ENCODE data around the gene HMOX1.
"Not testable (repeated sequence)": the region's sequence is repeated elsewhere in the genome, so short reads cannot be mapped to it uniquely, and the experiment has no call there.

Gene HMOX1

DNA sequence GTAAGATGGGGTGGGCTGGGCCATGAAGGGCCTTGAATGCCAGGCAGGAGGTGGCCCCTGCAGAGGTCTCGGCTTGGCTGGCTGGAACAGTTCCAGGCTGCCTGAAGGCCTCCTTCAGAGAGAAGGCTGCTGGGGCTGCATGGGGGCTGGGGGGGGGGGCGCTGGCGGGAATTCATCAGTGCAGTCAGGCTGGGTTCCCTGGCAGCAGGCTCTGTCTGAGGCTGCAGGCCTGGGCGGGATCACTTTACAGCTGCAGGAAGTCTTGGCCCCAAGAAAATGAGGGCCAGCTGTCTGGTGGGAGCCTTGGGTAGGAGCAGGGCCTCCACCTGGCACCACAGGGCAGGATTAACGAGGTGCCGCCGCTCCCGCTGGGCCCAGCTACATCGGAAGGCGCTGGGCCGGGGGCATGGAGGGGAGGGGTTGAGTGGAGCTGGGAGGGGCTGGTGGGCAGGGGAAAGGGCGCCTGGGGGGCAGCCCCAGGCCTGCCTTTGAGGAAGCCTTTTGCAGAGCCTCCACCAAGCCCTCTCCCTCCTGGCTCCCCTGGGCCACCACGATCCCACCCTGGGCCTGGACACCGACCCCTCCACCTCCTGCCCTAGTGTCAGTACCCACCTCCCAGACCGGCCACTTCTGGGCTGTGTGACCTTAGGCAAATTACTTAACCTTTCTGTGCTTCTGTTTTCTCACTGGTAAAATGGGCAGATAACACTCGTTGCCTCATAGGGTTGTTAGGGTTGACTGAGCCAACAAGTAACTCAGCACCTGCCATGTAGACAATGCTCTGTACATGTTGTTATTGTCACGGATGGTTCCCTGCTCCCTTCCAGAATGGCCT is 31.0 kb upstream of the HMOX1 start:
- in situ Hi-C loops (cut with HindIII; ENCODE audit: low sequenced_read_pairs), result no loop called here

DNA sequence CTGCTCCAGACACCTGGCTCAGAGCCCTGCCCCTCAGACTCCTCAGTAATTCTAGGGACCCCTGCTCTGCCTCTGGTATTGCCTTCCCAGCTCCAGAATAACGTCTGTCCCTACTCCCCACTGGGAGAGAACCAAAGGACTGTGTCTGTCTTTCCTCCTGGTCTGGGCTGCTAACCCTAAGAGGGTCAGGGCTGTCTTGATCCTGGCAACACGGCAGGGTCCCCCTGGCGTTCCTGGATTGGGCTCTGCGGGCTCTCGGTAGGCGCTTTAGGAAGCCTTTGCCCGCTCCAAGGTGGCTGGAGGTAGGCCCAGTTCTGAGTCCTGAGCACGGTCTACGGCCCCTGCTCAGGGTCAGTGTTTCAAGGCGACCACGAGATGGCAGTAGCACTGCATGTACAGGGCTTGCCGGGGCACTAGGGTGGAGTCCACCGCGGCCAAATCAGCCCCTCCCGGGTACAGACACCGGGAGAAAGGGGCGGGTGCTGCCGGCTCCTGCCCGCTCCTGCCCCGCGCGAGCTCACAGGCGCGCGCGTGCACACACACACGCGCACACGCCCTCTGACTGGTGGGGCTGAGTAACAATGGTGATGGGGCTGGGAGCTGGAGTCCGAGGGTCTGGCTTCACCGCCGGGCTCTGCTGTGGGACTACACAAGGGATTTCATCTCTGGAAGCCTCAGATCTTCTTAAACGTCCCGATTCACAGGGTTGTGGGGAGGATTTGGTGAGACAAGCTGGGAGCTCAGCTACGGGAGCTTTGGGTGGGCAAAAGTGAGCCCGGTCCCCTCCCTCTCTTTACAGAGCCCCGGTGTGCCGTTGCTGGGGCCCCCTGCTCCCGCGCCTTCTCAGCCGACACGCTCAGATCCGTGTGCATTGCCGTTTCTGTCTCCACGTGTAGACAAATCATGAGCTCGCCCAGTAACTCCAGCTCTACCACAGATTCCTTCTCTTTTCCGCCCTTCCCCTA is 30.1 kb upstream of the HMOX1 start:
- in situ Hi-C loops (cut with HindIII; ENCODE audit: low sequenced_read_pairs), result no loop called here

GRCh38 chr22:35352214-35353111 is 28.4 kb upstream of the HMOX1 start:
- in situ Hi-C loops (cut with HindIII; ENCODE audit: low sequenced_read_pairs), result no loop called here

DNA sequence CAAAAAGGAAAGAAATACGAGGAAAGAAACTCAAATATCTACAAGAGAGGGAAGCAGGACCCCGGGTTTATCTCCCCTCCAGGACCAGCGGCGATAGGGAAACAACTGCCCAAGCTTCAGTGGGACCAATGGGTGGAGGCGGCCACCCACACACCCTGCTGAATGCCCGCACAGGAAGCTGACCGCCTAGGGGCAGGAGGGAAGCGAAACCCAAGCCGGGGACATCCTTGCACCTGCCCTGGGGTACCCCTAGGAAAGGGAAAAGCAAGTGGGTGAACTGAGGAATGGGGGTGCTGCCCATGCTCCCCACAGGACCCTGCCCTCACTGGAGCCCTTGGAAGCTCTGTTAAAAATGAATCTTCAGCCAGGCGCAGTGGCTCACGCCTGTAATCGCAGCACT is 27.6 kb upstream of the HMOX1 start:
- in situ Hi-C loops (cut with HindIII; ENCODE audit: low sequenced_read_pairs), result no loop called here

- in situ Hi-C loops (cut with HindIII; ENCODE audit: low sequenced_read_pairs), result no loop called here
Observed at GRCh38 chr22:35354068-35354467, 26.8 kb upstream of the HMOX1 start.

DNA sequence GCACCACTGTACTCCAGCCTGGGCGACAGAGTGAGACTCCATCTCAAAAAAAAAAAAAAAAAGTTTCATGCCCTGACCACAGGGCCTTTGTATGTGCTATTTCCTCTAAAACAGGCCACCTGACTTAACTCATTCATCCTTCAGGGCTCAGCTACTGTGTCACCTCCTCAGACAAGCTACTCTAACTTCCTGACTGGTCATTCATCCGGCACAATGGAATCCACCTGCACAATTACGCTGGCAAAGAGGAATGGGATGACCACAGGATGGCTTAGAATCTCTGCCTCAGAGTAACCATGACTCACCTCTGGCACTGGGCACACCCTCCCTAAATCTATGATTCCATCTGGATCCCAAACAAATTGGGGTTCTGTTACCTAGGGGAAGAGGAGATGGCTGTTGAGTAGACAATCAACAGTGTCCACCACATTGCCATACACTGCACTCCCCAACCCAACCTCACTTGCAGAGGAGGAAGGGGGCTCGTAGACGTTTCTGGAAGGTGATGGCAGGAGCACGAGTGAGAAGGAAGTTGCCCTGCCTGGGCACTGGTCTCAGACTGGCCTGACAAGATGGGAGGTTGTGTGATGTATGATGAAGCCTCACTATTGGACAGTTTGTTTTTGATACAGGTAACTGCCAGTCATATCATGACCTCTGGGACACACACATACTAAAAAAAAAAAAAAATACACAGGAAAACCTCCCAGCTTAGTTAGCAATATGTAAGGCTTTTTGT is 22.8 kb upstream of the HMOX1 start:
- in situ Hi-C loops (cut with HindIII; ENCODE audit: low sequenced_read_pairs), result no loop called here

- in situ Hi-C loops (cut with HindIII; ENCODE audit: low sequenced_read_pairs), result no loop called here
Observed at GRCh38 chr22:35359380-35360065, 21.4 kb upstream of the HMOX1 start.

GRCh38 chr22:35361001-35361558 is 19.8 kb upstream of the HMOX1 start:
- in situ Hi-C loops (cut with HindIII; ENCODE audit: low sequenced_read_pairs), result no loop called here

- in situ Hi-C loops (cut with HindIII; ENCODE audit: low sequenced_read_pairs), result no loop called here
Observed at GRCh38 chr22:35363566-35364086, 17.3 kb upstream of the HMOX1 start.

GRCh38 chr22:35364230-35364629 is 16.7 kb upstream of the HMOX1 start:
- in situ Hi-C loops (cut with HindIII; ENCODE audit: low sequenced_read_pairs), result not testable (repeated sequence)

GRCh38 chr22:35367331-35367886 is 13.5 kb upstream of the HMOX1 start:
- in situ Hi-C loops (cut with HindIII; ENCODE audit: low sequenced_read_pairs), result no loop called here

- in situ Hi-C loops (cut with HindIII; ENCODE audit: low sequenced_read_pairs), result no loop called here
Observed at GRCh38 chr22:35368386-35368785, 12.5 kb upstream of the HMOX1 start.

- in situ Hi-C loops (cut with HindIII; ENCODE audit: low sequenced_read_pairs), result no loop called here
Observed at GRCh38 chr22:35369996-35370395, 10.9 kb upstream of the HMOX1 start.

DNA sequence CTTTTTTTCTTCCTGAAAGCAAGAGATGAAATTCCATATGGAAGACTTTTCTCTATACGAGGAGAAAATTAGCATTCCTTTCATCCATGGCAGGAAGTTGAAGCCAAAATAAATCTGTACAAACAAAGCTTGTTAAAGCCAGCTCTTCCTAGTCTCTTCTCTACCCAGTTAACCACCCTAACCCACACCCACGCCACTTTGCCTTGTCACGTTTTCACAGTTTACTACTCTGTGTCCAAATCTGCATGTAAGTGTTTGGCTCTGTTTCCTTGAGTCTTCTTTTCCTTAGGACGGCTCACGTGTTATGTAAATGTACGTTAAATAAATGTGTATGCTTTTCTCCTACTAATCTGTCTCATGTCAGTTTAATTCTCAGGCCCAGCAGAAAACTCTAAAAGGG is 7.1 kb upstream of the HMOX1 start:
- in situ Hi-C loops (cut with HindIII; ENCODE audit: low sequenced_read_pairs), result no loop called here

DNA sequence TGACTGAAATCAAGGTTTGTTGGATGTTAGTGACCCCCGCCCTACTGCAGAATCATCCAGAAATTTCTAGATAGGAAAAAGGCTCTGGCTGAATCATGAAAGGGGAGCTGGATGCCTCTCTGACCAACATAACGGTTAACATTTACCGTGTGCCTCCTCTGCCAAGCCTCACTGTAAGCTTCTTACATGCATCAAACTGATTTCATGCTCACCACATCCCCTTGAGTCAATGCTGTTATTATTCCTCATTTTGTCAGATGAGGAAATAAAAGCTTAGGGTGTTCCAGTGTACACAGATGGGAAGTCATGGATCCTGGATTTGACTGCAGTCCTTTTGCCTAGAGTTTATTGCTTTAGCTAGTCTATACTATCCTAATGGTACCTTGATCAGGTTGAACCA is 5.9 kb upstream of the HMOX1 start:
- in situ Hi-C loops (cut with HindIII; ENCODE audit: low sequenced_read_pairs), result loop anchor here (5.0 kb wide), 1 partner anchor 192 kb away; no protein-coding TSS in a partner anchor

- in situ Hi-C loops (cut with HindIII; ENCODE audit: low sequenced_read_pairs), result loop anchor here (5.0 kb wide), 1 partner anchor 192 kb away; no protein-coding TSS in a partner anchor
Observed at GRCh38 chr22:35375526-35375925, 5.4 kb upstream of the HMOX1 start.

DNA sequence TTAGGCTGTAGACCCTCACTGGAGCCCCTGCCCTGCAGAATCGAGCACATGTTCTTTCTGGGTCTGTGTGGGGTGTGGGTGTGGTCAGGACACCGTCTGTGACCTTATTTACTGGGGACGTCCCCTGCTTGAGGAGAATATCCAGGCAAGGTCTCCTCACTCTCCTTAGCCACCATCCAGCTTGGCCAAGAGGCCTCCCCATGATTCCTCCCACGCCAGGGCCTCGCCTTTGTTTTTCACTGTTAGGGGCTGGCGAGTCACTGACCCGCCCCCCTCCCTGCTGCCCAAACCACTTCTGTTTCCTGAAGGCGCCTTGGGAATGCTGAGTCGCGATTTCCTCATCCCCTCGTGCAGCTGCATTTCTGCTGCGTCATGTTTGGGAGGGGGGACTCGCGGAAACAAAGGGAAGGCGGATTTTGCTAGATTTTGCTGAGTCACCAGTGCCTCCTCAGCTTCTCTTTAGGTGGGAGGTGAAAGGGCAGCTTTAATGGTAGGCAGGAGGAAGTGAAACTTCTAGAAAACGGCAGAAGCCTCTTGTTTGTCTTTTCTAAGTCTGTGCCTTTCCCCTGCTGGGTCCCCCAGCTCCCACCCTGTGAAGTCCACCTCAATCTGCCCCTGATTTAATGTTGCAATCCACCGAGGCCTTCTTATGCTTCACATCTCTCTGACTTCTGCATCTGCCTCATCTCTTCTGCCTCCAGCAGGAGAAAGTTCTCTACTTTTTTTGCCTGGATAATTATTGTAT is 4.0 kb upstream of the HMOX1 start:
- in situ Hi-C loops (cut with HindIII; ENCODE audit: low sequenced_read_pairs), result loop anchor here (5.0 kb wide), 1 partner anchor 190 kb away; no protein-coding TSS in a partner anchor

DNA sequence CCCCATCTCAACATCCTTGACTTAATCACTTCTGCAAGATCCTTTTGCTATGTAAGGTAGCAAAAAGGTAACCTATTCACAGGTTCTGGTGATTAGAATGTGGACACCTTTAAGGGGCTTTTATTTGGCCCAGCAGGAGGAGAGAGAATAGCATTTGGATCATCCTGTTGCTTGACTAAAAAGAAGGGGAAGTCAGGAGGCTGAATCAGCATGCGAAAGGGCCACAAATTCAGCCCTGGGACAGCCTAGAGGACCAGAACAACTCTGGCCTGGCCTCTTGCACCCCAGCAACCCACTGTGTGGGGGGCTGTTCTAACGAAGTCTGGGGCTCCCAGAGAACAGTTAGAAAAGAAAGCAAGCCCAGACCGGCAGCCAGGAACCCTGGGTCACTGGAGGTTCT is 3.2 kb upstream of the HMOX1 start:
- in situ Hi-C loops (cut with HindIII; ENCODE audit: low sequenced_read_pairs), result loop anchor here (5.0 kb wide), 1 partner anchor 190 kb away; no protein-coding TSS in a partner anchor
